Right lobe of liver (tissue), 6 donors: Measurements from ENCODE around the gene RAB27B. TPM values are rescaled to one million over a fixed set of nuclear protein-coding genes. Genes with fewer than 3 reads are reported as not detected.

Source experiments
- ATAC-seq, 4 donors: fragments of 200-7000 bp; cut with Tn5 transposase; one replicate each; pipeline ENCODE4 v1.9.1; 2020; ENCODE audit warnings: mild to moderate bottlenecking in 4 of 4, moderate library complexity in 4 of 4
- DNase-seq, 3 donors: peaks; one replicate each; pipeline ENCODE4 v3.0.0-alpha.2; 2020
- H3K27ac ChIP-seq, 3 donors: fragments of 200-600 bp; one replicate each; pipeline ENCODE4 v1.8.0; 2022
- H3K27me3 ChIP-seq, 2 donors: fragments of 200-600 bp; one replicate each; pipeline ENCODE4 v1.8.0; 2022
- H3K36me3 ChIP-seq, 4 donors: fragments of 200-600 bp; sonication (generic) in 1 of 4; one replicate each; pipeline versions ENCODE4 v1.5.1 to v1.8.0; 2017 to 2022; ENCODE audit warnings: control low read depth in 1 of 4
- H3K4me1 ChIP-seq, 4 donors: fragments of 200-600 bp; sonication (generic) in 1 of 4; one replicate each; pipeline versions ENCODE4 v1.5.1 to v1.8.0; 2017 to 2022; ENCODE audit warnings: control low read depth in 1 of 4
- H3K4me3 ChIP-seq, 3 donors: fragments of 200-600 bp; one replicate each; pipeline ENCODE4 v1.8.0; 2022
- H3K9me3 ChIP-seq, 4 donors: fragments of 200-600 bp; sonication (generic) in 1 of 4; one replicate each; pipeline versions ENCODE4 v1.5.1 to v1.8.0; 2017 to 2022; ENCODE audit warnings: control low read depth in 1 of 4
- POLR2A ChIP-seq: fragments of 450-650 bp; IDR thresholded peaks from one replicate; pipeline ENCODE4 v1.6.1; 2017; ENCODE audit warnings: antibody characterized with exemption, mild to moderate bottlenecking
- WGBS: methylation state at CpG from one replicate; pipeline ENCODE4 v1.1.6; 2018; ENCODE audit warnings: low coverage, low lambda C conversion rate; ENCODE audit not compliant: insufficient coverage; ENCODE audit errors: missing lambda C conversion rate; 5-methylcytosine and 5-hydroxymethylcytosine counted together
- intact Hi-C, 2 donors: fragments of 100-400 bp; cut with DNase I; formaldehyde crosslinking; loops; one replicate each; pipeline versions ENCODE4 v1.11.2 to v1.14.1; 2022
- total RNA-seq, 6 experiments: library from RNA; depleted of rRNA in 2 of 6; stranded (reverse); fragments of >200 nt in 2 of 6; fragmentation: NEBNext Ultra II Directional in 3 of 6; extraction: Animal tissue kit (Norgen Biotek cat#: 25700) in 3 of 6; gene quantifications; one replicate each; pipeline versions ENCODE4 v1.1.0 to v1.2.4, GENCODE V29; 2016 to 2023
- TF ChIP-seq, protein P1 (sequence below), 4 donors: fragments of 200-600 bp in 3 of 4; fragments of 450-650 bp in 1 of 4; IDR thresholded peaks; one replicate each; pipeline versions ENCODE4 v1.5.1 to v1.8.0; 2016 to 2022; ENCODE audit warnings: antibody characterized with exemption in 4 of 4, mild to moderate bottlenecking in 2 of 4
- donor health status: DM: no; HTN: yes; CAD: no.
- donor health status: DM: no; HTN: no; CAD: no.
- donor health status: DM: no; HTN: no; CAD: no.
- donor health status: DM: no; HTN: yes; CAD: no.
- donor health status: DM: no; HTN: yes; CAD: no.

Gene RAB27B
- total RNA-seq, 6 experiments from 2014 or later: 0.53 to 1.0 (median 0.85) TPM

DNA sequence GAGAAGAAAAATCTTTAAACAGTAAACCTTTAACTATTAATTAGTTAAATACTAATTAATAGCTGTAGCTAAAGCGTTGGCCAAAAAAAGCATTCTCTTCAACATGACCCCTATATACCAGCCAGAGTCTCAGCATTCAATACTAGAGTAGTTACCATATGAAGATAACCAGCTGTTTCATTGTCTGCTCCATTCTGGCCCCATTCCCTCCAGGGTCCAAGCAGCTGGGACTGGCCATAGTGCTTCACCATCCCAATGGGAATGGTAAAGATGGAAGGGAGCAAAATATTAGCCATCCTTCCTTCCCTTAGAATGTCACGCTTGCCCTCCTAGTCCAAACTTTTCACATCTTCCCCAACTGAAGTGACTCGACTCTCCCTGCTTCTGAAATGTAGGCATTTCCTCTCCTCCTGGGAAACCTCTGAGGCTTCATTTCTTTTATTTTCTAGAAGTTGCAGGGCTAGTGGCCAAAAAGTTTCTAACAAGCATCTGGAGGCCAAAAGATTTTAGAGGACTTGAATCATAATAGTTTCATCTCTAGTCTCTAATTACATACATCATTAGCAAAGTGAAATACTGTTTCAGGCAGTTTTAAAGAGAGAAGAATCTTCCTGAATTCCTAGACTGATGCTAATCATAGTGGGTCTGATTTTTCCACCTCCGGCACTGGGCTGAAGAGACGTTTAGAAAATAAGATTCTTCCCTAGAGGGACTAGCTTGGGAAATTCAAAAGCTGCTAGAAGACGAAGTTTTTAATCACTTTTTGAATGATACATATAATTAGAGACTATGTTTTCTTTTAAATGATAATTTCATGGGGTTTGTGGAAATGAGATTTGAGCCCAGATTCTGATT lies 78.3 kb downstream of the RAB27B start:
- Histone ChIP-seq H3K27me3 (no peaks in the 10 kb centered on the region), H3K4me1 (no peaks in the 10 kb centered on the region), H3K4me3 (no peak overlapping the region), H3K27ac (no peak overlapping the region), H3K36me3 (no peaks in the 10 kb centered on the region), H3K9me3 (no peaks in the 10 kb centered on the region)
- TF ChIP-seq POLR2A: no peak
- TF ChIP-seq, protein P1, sequence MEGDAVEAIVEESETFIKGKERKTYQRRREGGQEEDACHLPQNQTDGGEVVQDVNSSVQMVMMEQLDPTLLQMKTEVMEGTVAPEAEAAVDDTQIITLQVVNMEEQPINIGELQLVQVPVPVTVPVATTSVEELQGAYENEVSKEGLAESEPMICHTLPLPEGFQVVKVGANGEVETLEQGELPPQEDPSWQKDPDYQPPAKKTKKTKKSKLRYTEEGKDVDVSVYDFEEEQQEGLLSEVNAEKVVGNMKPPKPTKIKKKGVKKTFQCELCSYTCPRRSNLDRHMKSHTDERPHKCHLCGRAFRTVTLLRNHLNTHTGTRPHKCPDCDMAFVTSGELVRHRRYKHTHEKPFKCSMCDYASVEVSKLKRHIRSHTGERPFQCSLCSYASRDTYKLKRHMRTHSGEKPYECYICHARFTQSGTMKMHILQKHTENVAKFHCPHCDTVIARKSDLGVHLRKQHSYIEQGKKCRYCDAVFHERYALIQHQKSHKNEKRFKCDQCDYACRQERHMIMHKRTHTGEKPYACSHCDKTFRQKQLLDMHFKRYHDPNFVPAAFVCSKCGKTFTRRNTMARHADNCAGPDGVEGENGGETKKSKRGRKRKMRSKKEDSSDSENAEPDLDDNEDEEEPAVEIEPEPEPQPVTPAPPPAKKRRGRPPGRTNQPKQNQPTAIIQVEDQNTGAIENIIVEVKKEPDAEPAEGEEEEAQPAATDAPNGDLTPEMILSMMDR (IDR thresholded peaks at IDR 0.05): no peak
- DNase-seq: no peak
- intact Hi-C loops: no loop called here
- no peak for ATAC-seq
- 66% methylated on average over 6 of the region's 6 CpGs for WGBS

DNA sequence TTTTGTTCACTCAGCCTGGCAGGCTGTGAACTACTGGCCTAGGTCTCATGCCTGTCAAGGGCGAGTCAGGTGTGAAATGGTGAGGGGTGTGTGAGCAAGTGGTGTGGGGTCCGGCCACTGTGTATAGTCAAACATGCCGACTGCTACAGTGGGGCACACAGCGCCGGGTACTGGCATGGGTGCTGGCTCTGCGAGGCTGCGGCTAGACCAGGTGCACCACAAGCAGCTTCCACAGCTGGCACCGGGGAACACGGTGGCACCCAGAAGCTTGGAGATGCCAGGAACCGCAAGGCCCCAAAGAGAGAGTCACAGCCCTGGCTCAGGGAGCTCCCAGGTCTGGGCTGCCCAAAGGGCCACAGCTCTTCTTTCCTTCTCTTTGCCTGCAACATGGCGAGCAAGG lies 81.3 kb downstream of the RAB27B start:
- intact Hi-C loops: no loop called here
- no peak for DNase-seq
- no peaks in the 10 kb centered on the region for H3K36me3 ChIP-seq
- H3K4me3 ChIP-seq: no peak overlapping the region
- TF ChIP-seq, protein P1 (IDR thresholded peaks at IDR 0.05): no peak
- no peak for TF ChIP-seq POLR2A
- H3K9me3 ChIP-seq: no peaks in the 10 kb centered on the region
- H3K27ac ChIP-seq: no peak overlapping the region
- ATAC-seq: peak in 1 of 4 donors; percentile 30
- H3K4me1 ChIP-seq: no peaks in the 10 kb centered on the region
- no peaks in the 10 kb centered on the region for H3K27me3 ChIP-seq
- 96% methylated on average over 4 of the region's 11 CpGs for WGBS

DNA sequence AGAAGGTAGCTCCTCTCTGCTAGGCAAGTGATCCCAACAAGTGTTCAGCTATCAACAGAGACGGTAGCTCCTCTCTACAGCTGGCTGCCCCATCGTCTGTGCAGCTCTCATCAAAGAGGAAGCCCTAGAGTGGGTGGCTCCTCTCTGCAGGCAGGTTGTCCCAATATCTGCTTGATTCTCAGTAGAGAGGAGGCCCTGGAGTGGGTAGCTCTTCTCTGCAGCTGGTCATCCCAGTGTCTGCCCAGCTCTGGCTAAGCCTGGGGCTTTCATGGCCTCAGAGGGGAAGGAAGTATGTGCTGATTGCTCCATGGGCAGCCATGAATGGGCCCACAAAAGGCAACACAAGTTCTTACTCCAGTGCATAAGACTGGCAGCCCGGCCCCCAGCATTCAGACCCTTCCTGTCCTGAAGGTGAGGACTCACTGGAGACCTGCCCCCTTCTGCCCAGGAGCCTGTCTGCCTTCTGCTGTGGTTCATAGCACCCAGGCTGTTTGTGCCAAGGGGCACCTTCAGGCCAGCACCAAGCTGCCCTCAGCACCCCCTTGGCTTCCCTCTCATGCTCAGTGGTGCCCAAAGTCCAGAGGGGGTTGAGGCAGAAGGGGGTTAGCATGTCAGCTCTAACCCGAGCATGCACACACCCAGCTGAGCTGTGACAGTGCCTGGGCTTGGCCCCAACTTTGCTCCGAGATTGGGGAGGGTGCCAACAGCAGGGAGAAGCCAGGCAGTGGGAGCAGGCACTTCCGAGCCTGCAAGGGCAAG lies 82.1 kb downstream of the RAB27B start:
- DNase-seq: no peak
- Histone ChIP-seq H3K27me3 (no peaks in the 10 kb centered on the region), H3K4me3 (no peak overlapping the region), H3K36me3 (no peaks in the 10 kb centered on the region), H3K27ac (no peak overlapping the region), H3K9me3 (no peaks in the 10 kb centered on the region), H3K4me1 (no peaks in the 10 kb centered on the region)
- no peak for TF ChIP-seq POLR2A
- TF ChIP-seq, protein P1 (IDR thresholded peaks at IDR 0.05): no peak
- ATAC-seq: no peak
- intact Hi-C loops: no loop called here
- no CpG with 5 or more reads among the region's 6 CpGs for WGBS

DNA sequence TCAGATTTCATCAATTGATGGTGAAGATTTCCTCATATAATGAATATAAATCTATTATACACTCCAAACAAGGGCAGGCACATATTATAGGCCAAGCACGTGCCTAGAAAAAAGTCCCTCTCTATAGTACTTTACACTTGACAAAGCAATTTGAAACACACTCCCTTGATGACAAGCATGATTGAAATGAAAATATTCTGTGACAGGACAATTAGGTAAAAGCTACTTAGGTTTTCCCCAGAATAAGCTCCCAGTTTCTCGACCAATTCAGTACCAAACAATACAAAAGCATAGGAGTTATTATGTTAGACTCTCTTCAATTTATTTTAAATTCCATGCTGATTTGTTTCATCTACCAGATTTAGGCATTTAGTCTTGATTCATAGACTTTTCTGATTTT lies 83.3 kb downstream of the RAB27B start:
- H3K27ac ChIP-seq: no peak overlapping the region
- no peaks in the 10 kb centered on the region for H3K4me1 ChIP-seq
- ATAC-seq: no peak
- H3K27me3 ChIP-seq: no peaks in the 10 kb centered on the region
- H3K36me3 ChIP-seq: no peaks in the 10 kb centered on the region
- H3K9me3 ChIP-seq: no peaks in the 10 kb centered on the region
- H3K4me3 ChIP-seq: no peak overlapping the region
- TF ChIP-seq, protein P1 (IDR thresholded peaks at IDR 0.05): no peak
- no peak for TF ChIP-seq POLR2A
- 86% methylated on average over 2 of the region's 2 CpGs for WGBS
- intact Hi-C loops: no loop called here
- DNase-seq: no peak
